ENCODE data around the gene UACA. TPM values are rescaled to one million over a fixed set of nuclear protein-coding genes. Genes with fewer than 3 reads are reported as not detected.

The UACA gene
- total and polyA plus RNA-seq, 2 of the 8 experiments (the other 6 are each of a cell fraction or from before 2014, with no cell fraction given): 28.6 to 38.9 TPM

DNA sequence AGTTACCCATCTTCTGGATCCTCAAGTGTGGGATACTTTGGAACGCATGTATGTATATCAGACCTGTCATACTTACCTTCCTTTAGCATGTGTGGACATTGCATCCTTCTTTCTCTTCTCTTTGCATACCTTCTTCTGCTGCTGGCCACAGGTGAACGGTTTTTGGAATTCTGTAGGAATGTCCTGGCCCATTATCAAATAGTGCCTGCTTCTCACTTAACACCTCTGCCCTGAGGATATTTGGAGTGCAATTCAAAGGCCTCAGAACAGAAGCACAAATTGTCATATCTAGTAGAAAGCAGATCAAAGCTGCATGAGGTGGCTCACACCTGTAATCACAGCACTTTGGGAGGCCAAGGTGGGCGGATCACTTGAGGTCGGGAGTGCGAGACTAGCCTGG, 34.1 kb upstream of the UACA start:
- no peak overlapping the region for H3K56ac ChIP-seq (replicated peaks; ENCODE audit: insufficient read length, low read depth, low read length)
- DNase-seq (ENCODE audit: low read depth in 1 of 2, low spot score in 2 of 2) (no peak), FAIRE-seq (no peak)
- H3K4ac ChIP-seq (replicated peaks; ENCODE audit: insufficient read length, low read depth, low read length): no peak overlapping the region
- 89% methylated on average over 5 of the region's 5 CpGs; no CpG with 5 or more reads in 1 of the 2 experiments for WGBS, 2 experiments (ENCODE audit: extremely low coverage in 1 of 2, insufficient coverage in 1 of 2, insufficient read length in 1 of 2, insufficient replicate concordance in 2 of 2, low coverage in 1 of 2, low lambda C conversion rate in 2 of 2, missing lambda C conversion rate in 1 of 2)
- H3K4me2 ChIP-seq (ENCODE audit: insufficient read depth in 1 of 2, low read depth in 2 of 2, low read length in 2 of 2): no peak overlapping the region
- no peak overlapping the region for H4K8ac ChIP-seq (ENCODE audit: extremely low read depth, insufficient read depth, low read length)
- ChIA-PET CTCF (ENCODE audit: partially characterized antibody) (interaction anchor here (1.3 to 1.9 kb wide), 4 partner anchors 28 to 117 kb away, joined by 3 to 6 read pairs (median 4); no protein-coding TSS in a partner anchor), POLR2A (ENCODE audit: partially characterized antibody) (no interaction called here)
- no peaks in the 10 kb centered on the region for H3K4me1 ChIP-seq (replicated peaks in 1 of 4; ENCODE audit: control insufficient read depth in 3 of 4, insufficient read depth in 4 of 4, low read length in 3 of 4)
- H2AK5ac ChIP-seq (ENCODE audit: low read depth, low read length): no peak overlapping the region
- no peaks in the 10 kb centered on the region for H3K27me3 ChIP-seq (replicated peaks in 1 of 4; ENCODE audit: control insufficient read depth in 3 of 4, extremely low read depth in 1 of 4, insufficient read depth in 3 of 4, low read length in 3 of 4)
- no peak overlapping the region for H3K9ac ChIP-seq (replicated peaks in 1 of 4; ENCODE audit: extremely low read depth in 1 of 4, low read depth in 3 of 4, low read length in 3 of 4)
- no peaks in the 10 kb centered on the region for H4K20me1 ChIP-seq (replicated peaks in 1 of 2; ENCODE audit: control insufficient read depth in 1 of 2, insufficient read depth in 2 of 2, low read length in 2 of 2)
- H3K27ac ChIP-seq (ENCODE audit: low read depth, low read length): no peak overlapping the region
- no peaks in the 10 kb centered on the region for H3K36me3 ChIP-seq (ENCODE audit: control insufficient read depth in 2 of 4, insufficient read depth in 4 of 4, low read length in 3 of 4)
- H2BK20ac ChIP-seq (ENCODE audit: low read length): no peak overlapping the region
- H3K79me1 ChIP-seq (ENCODE audit: low read depth, low read length): no peaks in the 10 kb centered on the region
- no peak overlapping the region for H4K91ac ChIP-seq (replicated peaks; ENCODE audit: insufficient read length, low read length)
- H2BK120ac ChIP-seq (replicated peaks; ENCODE audit: low read depth, low read length): no peak overlapping the region
- no peak overlapping the region for H3K14ac ChIP-seq (ENCODE audit: insufficient read length)
- H4K5ac ChIP-seq (ENCODE audit: insufficient read length, low read depth, low read length): no peak overlapping the region
- no peak overlapping the region for H2BK5ac ChIP-seq (ENCODE audit: low read depth, low read length)
- H3K23ac ChIP-seq (ENCODE audit: insufficient read length): no peak overlapping the region
- no peak overlapping the region for H2BK15ac ChIP-seq (ENCODE audit: low read length)
- no peaks in the 10 kb centered on the region for H3K79me2 ChIP-seq (ENCODE audit: control insufficient read depth in 1 of 2, insufficient read depth in 2 of 2, low read length in 2 of 2)
- no peaks in the 10 kb centered on the region; a peak in 1 of 4 replicates for H3K9me3 ChIP-seq (ENCODE audit: insufficient read depth in 2 of 2, low read depth in 1 of 2, low read length in 1 of 2)
- H3K18ac ChIP-seq (ENCODE audit: extremely low read depth, low read length): no peak overlapping the region
- H2BK12ac ChIP-seq (ENCODE audit: low read depth, low read length): no peak overlapping the region
- H3K4me3 ChIP-seq (ENCODE audit: extremely low read depth in 1 of 4, insufficient read depth in 2 of 4, low read depth in 3 of 4, low read length in 4 of 4): no peak overlapping the region
- TF ChIP-seq, protein P1, sequence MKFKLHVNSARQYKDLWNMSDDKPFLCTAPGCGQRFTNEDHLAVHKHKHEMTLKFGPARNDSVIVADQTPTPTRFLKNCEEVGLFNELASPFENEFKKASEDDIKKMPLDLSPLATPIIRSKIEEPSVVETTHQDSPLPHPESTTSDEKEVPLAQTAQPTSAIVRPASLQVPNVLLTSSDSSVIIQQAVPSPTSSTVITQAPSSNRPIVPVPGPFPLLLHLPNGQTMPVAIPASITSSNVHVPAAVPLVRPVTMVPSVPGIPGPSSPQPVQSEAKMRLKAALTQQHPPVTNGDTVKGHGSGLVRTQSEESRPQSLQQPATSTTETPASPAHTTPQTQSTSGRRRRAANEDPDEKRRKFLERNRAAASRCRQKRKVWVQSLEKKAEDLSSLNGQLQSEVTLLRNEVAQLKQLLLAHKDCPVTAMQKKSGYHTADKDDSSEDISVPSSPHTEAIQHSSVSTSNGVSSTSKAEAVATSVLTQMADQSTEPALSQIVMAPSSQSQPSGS (IDR thresholded peaks at IDR 0.05; ENCODE audit: low read length): no peak
- no peak for TF ChIP-seq GTF2F1 (IDR thresholded peaks at IDR 0.05; ENCODE audit: borderline replicate concordance, low read depth, low read length)
- TF ChIP-seq CHD1 (IDR thresholded peaks at IDR 0.05; ENCODE audit: low read depth, low read length): no peak
- no peak for TF ChIP-seq TCF12 (IDR thresholded peaks at IDR 0.05; ENCODE audit: low read depth, low read length)
- no peaks in the 10 kb centered on the region for H3K23me2 ChIP-seq (ENCODE audit: low read depth, low read length)
- no peak overlapping the region for H2AFZ ChIP-seq (ENCODE audit: low read length)
